C4-2B (cell line): ENCODE data around the gene LCTL.

Source experiments
- CTCF ChIP-seq: fragments of 450-650 bp; conservative IDR thresholded peaks from 2 replicates; pipeline ENCODE4 v1.5.1; 2017; ENCODE audit warnings: mild to moderate bottlenecking
- ZFX ChIP-seq: fragments of 450-650 bp; IDR thresholded peaks from 2 replicates; pipeline ENCODE4 v1.6.1; 2017

GRCh38 chr15:66581972-66582537 is 16.3 kb upstream of the LCTL start:
- no peak for TF ChIP-seq CTCF
- TF ChIP-seq ZFX, result no peak
